ENCODE data around the gene EDEM3.

DNA sequence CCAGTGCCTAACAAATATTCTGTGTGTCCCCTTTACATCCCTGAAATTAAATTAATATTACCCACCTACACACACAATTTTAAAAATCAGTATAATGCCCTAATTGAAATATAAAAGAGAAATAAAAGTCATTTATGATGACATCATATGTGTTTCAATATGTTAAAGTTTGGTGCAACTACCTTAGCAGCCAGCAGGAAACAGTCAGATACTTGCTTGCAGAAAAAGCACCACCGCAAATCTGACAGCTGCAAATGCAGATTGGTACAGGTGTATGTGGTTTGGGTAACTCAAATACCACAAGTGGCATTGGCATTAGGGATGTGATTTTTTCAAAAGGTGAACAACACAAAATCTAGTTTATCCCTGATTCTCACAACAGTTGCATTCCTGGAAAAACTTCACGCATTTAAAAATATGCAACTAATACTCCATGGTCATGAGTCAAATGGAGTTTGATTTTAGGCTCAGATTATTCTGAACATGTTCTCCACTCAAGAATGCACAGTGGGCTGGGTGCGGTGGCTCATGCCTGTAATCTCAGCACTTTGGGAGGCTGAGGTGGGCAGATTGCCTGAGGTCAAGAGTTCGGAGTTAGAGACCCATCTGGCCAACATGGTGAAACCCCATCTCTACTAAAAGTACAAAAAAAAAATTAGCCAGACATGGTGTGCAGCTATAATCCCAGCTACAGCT is 106.3 kb downstream of the EDEM3 start:
- TF ChIP-seq, protein P1, sequence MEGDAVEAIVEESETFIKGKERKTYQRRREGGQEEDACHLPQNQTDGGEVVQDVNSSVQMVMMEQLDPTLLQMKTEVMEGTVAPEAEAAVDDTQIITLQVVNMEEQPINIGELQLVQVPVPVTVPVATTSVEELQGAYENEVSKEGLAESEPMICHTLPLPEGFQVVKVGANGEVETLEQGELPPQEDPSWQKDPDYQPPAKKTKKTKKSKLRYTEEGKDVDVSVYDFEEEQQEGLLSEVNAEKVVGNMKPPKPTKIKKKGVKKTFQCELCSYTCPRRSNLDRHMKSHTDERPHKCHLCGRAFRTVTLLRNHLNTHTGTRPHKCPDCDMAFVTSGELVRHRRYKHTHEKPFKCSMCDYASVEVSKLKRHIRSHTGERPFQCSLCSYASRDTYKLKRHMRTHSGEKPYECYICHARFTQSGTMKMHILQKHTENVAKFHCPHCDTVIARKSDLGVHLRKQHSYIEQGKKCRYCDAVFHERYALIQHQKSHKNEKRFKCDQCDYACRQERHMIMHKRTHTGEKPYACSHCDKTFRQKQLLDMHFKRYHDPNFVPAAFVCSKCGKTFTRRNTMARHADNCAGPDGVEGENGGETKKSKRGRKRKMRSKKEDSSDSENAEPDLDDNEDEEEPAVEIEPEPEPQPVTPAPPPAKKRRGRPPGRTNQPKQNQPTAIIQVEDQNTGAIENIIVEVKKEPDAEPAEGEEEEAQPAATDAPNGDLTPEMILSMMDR (IDR thresholded peaks at IDR 0.05), result no peak
- no peak for TF ChIP-seq EZH2 (IDR thresholded peaks at IDR 0.05; ENCODE audit: borderline replicate concordance, insufficient read depth, low read depth, low read length, poor library complexity, severe bottlenecking)
